ENCODE measurements around the gene FOLR2.
"Not testable (repeated sequence)": the region's sequence is repeated elsewhere in the genome, so short reads cannot be mapped to it uniquely, and the experiment has no call there.

FOLR2 gene

GRCh38 chr11:72216638-72217037, at the start of gene FOLR2:
FOLR2 (plus strand) TSS chr11:72216794; CDS start chr11:72218585, 1,791 bp downstream.
- in situ Hi-C loops (cut with HindIII; ENCODE audit: low sequenced_read_pairs): no loop called here

DNA sequence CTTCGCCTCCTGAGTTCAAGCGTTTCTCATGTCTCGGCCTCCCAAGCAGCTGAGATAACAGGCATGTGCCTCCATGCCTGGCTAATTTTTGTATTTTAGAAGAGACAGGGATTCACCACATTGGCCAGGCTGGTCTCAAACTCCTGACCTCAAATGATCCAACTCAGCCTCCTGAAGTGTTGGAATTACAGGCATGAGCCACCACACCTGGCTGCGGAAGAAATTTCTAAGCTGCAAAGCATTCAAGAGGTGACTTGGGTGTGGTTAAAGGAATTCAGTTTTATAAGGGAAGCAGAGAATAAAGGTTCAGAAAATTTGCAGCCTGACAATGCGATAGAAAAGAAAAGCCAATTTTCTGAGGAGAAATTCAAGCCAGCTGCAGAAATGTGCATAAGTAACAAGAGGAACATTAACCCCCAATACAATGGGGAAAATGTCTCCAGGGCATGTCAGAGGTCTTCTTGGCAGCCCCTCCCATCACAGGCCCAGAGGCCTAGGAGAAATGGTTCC, 47.5 kb upstream of the FOLR2 start:
- in situ Hi-C loops (cut with HindIII; ENCODE audit: low sequenced_read_pairs): not testable (repeated sequence)

- in situ Hi-C loops (cut with HindIII; ENCODE audit: low sequenced_read_pairs): not testable (repeated sequence)
These were observed 46.8 kb upstream of the FOLR2 start for GRCh38 chr11:72169754-72170153.

DNA sequence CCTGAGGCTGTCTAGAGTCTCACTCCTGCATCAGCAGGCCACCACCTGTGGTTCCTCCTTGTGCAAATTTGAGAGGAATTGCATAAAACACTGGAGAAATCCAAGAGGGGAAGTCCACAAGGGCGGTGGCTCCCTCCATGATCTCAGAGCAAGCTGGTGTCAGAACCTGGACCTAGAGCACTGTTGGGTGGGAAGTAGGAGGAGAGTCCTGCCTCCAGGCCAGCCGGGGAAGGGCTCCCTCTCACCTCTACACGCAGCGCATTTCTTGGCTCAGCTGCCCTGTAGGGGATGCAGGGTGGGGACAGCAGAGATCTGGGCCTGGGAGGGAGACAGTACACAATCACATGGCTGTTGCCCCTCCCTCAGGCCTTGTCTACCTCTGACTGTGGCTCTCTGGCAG, 44.6 kb upstream of the FOLR2 start:
- in situ Hi-C loops (cut with HindIII; ENCODE audit: low sequenced_read_pairs): not testable (repeated sequence)

- in situ Hi-C loops (cut with HindIII; ENCODE audit: low sequenced_read_pairs): no loop called here
These were observed 43.3 kb upstream of the FOLR2 start for GRCh38 chr11:72173291-72173690.

GRCh38 chr11:72174302-72175070, 42.1 kb upstream of the FOLR2 start:
- in situ Hi-C loops (cut with HindIII; ENCODE audit: low sequenced_read_pairs): no loop called here

GRCh38 chr11:72177656-72178055, 38.9 kb upstream of the FOLR2 start:
- in situ Hi-C loops (cut with HindIII; ENCODE audit: low sequenced_read_pairs): no loop called here

DNA sequence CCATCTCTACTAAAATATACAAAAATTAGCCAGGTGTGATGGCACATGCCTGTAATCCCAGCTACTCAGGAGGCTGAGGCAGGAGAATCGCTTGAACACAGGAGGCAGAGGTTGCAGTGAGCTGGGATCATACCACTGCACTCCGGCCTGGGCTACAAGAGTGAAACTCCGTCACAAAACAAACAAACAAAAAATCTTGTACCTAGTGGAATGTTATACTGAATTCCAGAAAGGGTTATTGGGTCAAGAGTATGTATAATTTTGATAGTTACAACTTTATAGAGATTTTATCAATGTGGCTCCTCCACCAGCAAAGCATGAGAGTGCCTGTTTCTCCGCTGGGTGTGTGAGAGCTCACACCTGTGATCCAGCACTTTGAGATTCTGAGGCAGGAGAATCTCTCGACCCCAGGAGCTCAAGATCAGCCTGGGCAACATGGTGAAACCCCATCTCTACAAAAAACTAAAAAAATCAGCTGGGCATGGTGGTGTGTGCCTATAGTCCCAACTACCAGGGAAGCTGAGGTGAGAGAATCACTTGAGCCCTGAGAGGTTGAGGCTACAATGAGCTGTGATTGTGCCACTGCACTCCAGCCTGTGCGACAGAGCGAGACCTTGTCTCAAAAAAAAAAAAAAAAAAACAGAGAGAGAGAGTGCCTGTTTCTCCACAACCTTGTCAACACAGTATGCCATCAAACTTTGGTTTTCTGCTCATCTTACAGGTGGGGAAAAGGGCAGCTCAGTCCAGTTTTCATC, 37.4 kb upstream of the FOLR2 start:
- in situ Hi-C loops (cut with HindIII; ENCODE audit: low sequenced_read_pairs): no loop called here

- in situ Hi-C loops (cut with HindIII; ENCODE audit: low sequenced_read_pairs): no loop called here
These were observed 36.7 kb upstream of the FOLR2 start for GRCh38 chr11:72179804-72180396.

DNA sequence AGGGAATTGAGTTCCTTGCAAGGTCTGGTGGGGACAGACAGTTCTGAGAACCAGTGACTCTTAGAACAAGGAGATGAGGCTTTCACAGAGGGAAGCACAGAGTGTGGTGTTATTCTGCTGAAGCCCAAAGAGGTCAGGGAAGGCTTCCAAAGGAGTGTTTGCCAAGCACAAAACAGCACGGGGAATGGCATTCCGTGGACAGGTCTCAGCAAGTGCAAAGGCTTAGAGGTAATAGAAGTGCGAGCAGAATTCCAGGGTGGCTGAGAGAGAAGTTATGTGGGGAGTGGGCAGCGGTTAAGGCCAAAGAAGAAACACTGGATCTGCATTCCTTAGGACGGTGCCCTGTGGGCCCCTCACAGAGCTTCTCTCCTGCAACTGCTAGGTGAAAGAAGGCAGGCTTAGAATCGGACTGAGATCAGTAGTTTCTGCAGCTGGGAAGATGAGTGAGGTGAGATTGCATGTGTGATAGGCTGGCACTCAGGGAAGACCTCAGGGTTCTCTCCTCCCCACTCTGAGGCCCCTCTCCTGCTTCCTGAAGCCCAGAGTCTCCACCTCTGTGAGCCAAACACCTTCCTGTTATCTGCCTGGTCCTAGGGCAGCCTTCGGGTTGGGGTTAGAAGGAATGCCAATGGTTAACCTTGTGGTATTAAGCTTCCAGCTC, 35.6 kb upstream of the FOLR2 start:
- in situ Hi-C loops (cut with HindIII; ENCODE audit: low sequenced_read_pairs): not testable (repeated sequence)

DNA sequence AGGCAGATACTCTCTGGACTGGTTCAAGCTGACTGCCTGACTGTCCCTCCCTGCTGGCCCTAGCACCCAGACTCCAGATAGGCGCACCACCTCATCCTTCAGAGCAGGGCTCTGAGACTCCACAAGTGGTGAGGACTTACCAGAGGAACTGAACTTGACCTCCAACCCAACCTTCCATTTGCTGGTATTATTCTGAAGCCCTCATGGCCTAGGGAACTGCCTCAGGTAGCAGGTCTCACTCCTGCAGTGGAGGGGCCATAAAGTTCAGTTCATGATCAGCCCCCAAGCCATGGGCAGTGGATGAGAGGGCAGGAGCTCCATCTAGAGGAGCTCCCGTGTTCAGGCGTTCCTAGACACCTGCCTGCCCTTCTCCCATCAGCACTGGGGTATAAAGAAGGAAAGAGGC, 35.0 kb upstream of the FOLR2 start:
- in situ Hi-C loops (cut with HindIII; ENCODE audit: low sequenced_read_pairs): not testable (repeated sequence)

- in situ Hi-C loops (cut with HindIII; ENCODE audit: low sequenced_read_pairs): no loop called here
These were observed 28.3 kb upstream of the FOLR2 start for GRCh38 chr11:72188267-72188666.

DNA sequence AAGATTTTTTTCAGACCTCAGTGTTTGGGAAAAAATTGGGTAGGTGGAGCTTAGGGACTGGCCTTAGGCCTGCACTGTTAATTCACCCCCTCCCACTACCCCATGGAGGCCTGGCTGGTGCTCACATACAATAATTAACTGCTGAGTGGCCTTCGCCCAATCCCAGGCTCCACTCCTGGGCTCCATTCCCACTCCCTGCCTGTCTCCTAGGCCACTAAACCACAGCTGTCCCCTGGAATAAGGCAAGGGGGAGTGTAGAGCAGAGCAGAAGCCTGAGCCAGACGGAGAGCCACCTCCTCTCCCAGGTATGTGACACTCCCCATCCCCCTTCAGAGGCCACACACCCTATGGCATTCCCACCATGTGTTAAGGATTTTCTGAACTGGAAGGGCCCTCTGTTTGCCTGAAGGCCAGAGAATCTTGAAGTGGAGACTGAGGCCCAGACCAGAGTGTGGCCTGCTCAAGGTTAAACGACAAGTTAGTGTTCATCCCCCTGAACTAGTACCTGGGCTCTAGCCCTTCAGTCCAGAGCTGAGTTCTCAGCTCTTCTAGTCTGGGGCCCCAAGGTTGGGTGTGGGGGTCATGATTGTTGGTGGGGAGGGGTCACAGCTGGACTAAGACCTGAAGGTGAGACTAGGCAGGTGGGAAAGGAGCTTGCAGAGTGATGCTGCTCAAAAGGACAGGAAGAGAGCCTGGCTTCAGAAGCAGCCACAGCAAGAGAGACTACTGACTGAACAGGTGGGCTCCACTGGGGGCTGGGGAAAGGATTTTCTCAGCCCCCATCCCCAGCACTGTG, 26.9 kb upstream of the FOLR2 start:
- in situ Hi-C loops (cut with HindIII; ENCODE audit: low sequenced_read_pairs): loop anchor here (5.0 to 10.0 kb wide), 2 partner anchors 72 to 75 kb away; no protein-coding TSS in a partner anchor

GRCh38 chr11:72190631-72191071, 25.9 kb upstream of the FOLR2 start:
- in situ Hi-C loops (cut with HindIII; ENCODE audit: low sequenced_read_pairs): loop anchor here (5.0 to 10.0 kb wide), 2 partner anchors 73 to 74 kb away; no protein-coding TSS in a partner anchor

DNA sequence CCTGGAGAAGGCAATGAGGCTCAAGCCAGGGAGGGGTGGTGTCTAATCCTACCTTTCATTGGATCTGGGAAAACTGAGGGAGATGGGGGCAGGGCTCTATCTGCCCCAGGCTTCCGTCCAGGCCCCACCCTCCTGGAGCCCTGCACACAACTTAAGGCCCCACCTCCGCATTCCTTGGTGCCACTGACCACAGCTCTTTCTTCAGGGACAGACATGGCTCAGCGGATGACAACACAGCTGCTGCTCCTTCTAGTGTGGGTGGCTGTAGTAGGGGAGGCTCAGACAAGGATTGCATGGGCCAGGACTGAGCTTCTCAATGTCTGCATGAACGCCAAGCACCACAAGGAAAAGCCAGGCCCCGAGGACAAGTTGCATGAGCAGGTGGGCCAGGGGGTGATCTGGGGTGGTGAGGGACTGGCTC, 24.6 kb upstream of the FOLR2 start, which contains the start of gene FOLR1:
TSS of gene FOLR1 (plus strand) at position 180 of the 421 bp plus-strand sequence. CDS start at position 214, 34 bp downstream.
- in situ Hi-C loops (cut with HindIII; ENCODE audit: low sequenced_read_pairs): loop anchor here (5.0 to 10.0 kb wide), 2 partner anchors 73 to 75 kb away; no protein-coding TSS in a partner anchor

DNA sequence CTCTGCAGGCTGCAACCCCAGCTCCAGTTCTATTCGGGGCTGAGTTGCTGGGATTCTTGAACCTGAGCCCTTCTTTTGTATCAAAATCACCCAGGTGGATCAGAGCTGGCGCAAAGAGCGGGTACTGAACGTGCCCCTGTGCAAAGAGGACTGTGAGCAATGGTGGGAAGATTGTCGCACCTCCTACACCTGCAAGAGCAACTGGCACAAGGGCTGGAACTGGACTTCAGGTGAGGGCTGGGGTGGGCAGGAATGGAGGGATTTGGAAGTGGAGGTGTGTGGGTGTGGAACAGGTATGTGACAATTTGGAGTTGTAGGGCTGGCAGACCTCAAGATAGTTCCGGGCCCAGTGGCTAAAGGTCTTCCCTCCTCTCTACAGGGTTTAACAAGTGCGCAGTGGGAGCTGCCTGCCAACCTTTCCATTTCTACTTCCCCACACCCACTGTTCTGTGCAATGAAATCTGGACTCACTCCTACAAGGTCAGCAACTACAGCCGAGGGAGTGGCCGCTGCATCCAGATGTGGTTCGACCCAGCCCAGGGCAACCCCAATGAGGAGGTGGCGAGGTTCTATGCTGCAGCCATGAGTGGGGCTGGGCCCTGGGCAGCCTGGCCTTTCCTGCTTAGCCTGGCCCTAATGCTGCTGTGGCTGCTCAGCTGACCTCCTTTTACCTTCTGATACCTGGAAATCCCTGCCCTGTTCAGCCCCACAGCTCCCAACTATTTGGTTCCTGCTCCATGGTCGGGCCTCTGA, 20.9 kb upstream of the FOLR2 start:
- in situ Hi-C loops (cut with HindIII; ENCODE audit: low sequenced_read_pairs): loop anchor here (10.0 kb wide), 1 partner anchor 69 kb away; no protein-coding TSS in a partner anchor

- in situ Hi-C loops (cut with HindIII; ENCODE audit: low sequenced_read_pairs): not testable (repeated sequence)
These were observed 15.1 kb upstream of the FOLR2 start for GRCh38 chr11:72201445-72201844.

- in situ Hi-C loops (cut with HindIII; ENCODE audit: low sequenced_read_pairs): no loop called here
These were observed 14.0 kb upstream of the FOLR2 start for GRCh38 chr11:72202571-72202970.

DNA sequence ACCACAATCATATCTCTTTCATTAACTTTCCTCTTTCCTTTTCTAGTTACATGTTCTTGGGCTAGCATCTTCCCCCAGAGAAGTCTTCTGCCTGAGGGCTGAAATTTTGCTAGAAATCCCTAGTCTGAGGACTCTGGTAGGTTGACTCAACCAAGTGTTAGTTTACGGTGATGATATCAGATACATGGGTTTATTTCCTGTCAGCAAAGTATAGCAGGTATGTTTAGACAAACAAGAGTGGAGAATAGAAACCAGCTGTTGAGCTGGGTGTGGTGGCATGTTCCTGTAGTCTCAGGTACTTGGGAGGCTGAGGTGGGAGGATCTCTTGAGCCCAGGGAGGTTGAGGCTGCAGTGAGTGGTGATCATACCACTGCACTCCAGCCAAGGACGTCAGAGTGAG, 13.4 kb upstream of the FOLR2 start:
- in situ Hi-C loops (cut with HindIII; ENCODE audit: low sequenced_read_pairs): no loop called here
